Osteocyte (in vitro differentiated cells): ENCODE results near the gene DOK5. TPM values are rescaled to one million over a fixed set of nuclear protein-coding genes. Genes with fewer than 3 reads are reported as not detected.

ENCODE experiments used
- DNase-seq: peaks from one replicate; pipeline ENCODE4 v3.0.0; 2021; ENCODE audit warnings: mixed read lengths; ENCODE audit not compliant: unreplicated experiment; ENCODE audit errors: extremely low spot score
- H3K27ac Mint-ChIP-seq: one replicate; pipeline ENCODE4 v1.8.0; 2021; ENCODE audit warnings: mild to moderate bottlenecking, mixed read lengths; ENCODE audit not compliant: unreplicated experiment
- H3K27me3 Mint-ChIP-seq: one replicate; pipeline ENCODE4 v1.8.0; 2021; ENCODE audit warnings: mixed read lengths; ENCODE audit not compliant: unreplicated experiment
- H3K36me3 Mint-ChIP-seq: one replicate; pipeline ENCODE4 v1.8.0; 2021; ENCODE audit warnings: mixed read lengths; ENCODE audit not compliant: unreplicated experiment
- H3K4me1 Mint-ChIP-seq: one replicate; pipeline ENCODE4 v1.8.0; 2021; ENCODE audit warnings: mixed read lengths; ENCODE audit not compliant: unreplicated experiment
- H3K4me3 Mint-ChIP-seq: one replicate; pipeline ENCODE4 v1.8.0; 2021; ENCODE audit warnings: mild to moderate bottlenecking, moderate library complexity, mixed read lengths; ENCODE audit not compliant: unreplicated experiment
- H3K9me3 Mint-ChIP-seq: one replicate; pipeline ENCODE4 v1.8.0; 2021; ENCODE audit warnings: mixed read lengths; ENCODE audit not compliant: unreplicated experiment
- CTCF ChIP-seq: fragments of 200-600 bp; sonication (generic); IDR thresholded peaks from 2 replicates; pipeline ENCODE4 v1.5.0; 2021; ENCODE audit warnings: antibody characterized with exemption, mild to moderate bottlenecking, moderate library complexity
- total RNA-seq: library from RNA; stranded (reverse); gene quantifications from 2 replicates; pipeline ENCODE4 v1.2.1, GENCODE V29; 2021

DOK5 gene
- total RNA-seq, 1 donor from 2014 or later, result 7.4 TPM

DNA sequence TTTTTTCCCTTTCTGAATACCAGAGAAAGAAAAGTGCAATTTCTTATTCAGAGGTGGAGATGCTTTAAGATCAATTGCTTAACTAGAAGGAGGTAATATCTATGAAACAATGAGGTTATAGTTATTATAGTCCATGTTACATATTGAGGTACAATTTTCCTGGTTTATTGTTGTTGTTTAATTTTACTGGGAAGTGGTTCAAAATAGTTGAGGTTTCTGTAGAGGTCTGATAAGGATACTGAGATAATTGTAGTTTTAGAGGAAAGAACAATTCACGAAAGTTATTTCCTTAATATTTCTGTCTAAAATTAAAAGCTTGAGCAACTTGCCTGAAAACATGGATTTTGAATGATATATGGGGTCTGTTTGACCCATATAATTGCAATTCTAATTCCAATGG lies 51.4 kb downstream of the DOK5 start:
- H3K27ac Mint-ChIP-seq, result no peak overlapping the region
- H3K27me3 Mint-ChIP-seq, result no peaks in the 10 kb centered on the region
- H3K36me3 Mint-ChIP-seq, result peaks cover 3% of the 10 kb centered on the region
- DNase-seq, result no peak
- peaks cover 9% of the 10 kb centered on the region for H3K9me3 Mint-ChIP-seq
- H3K4me1 Mint-ChIP-seq, result peaks cover 7% of the 10 kb centered on the region
- no peak overlapping the region for H3K4me3 Mint-ChIP-seq
- no peak for TF ChIP-seq CTCF

GRCh38 chr20:54532573-54532972 lies 57.2 kb downstream of the DOK5 start:
- Mint-ChIP-seq H3K4me1 (peaks cover 20% of the 10 kb centered on the region), H3K36me3 (peaks cover 3% of the 10 kb centered on the region), H3K9me3 (peaks cover 9% of the 10 kb centered on the region), H3K27ac (no peak overlapping the region), H3K4me3 (no peak overlapping the region), H3K27me3 (no peaks in the 10 kb centered on the region)
- no peak for TF ChIP-seq CTCF
- no peak for DNase-seq

DNA sequence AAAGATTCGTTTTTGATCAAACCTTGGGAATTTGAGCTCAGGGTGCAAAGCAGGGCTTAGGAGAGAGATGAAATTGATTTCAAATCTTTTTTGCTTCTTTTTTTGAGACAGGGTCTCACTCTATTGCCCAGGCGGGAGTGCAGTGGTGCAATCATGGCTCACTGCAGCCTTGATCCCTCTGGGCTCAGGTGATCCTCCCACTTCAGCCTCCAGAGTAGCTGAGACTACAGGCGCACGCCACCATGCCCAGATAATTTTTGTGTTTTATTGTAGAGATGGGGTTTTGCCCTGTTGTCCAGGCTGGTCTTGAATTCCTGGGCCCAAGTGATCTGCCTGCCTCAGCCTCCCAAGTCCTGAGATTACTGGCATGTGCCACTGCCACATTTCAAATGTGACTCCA lies 58.7 kb downstream of the DOK5 start:
- no peak for DNase-seq
- H3K27ac Mint-ChIP-seq, result no peak overlapping the region
- peaks cover 20% of the 10 kb centered on the region for H3K4me1 Mint-ChIP-seq
- H3K9me3 Mint-ChIP-seq, result peaks cover 13% of the 10 kb centered on the region
- no peak for TF ChIP-seq CTCF
- no peak overlapping the region for H3K4me3 Mint-ChIP-seq
- H3K36me3 Mint-ChIP-seq, result peaks cover 3% of the 10 kb centered on the region
- no peaks in the 10 kb centered on the region for H3K27me3 Mint-ChIP-seq

GRCh38 chr20:54535033-54535432 lies 59.6 kb downstream of the DOK5 start:
- TF ChIP-seq CTCF, result no peak
- H3K4me1 Mint-ChIP-seq, result peaks cover 20% of the 10 kb centered on the region
- peaks cover 3% of the 10 kb centered on the region for H3K36me3 Mint-ChIP-seq
- peaks cover 17% of the 10 kb centered on the region for H3K9me3 Mint-ChIP-seq
- no peaks in the 10 kb centered on the region for H3K27me3 Mint-ChIP-seq
- DNase-seq, result no peak
- H3K4me3 Mint-ChIP-seq, result no peak overlapping the region
- H3K27ac Mint-ChIP-seq, result peak overlapping the region; percentile 51

DNA sequence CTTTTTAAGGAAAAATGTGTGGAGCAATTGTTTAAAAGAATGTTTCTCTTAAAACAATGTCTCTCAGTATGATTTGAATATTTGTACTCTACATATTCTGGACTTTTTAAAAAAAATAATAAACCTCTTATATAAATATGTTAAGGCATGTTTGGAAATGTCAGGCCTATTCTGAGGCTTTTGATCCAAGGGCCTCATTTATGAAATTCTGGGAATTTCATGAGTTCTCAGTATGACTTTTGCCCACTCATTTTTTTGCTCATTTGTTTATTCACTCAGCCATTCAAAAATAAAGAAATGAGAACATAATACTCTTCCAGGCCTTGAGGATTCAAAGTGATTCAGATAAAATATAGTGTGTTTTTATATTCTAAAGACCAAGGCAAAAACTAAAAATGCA lies 60.4 kb downstream of the DOK5 start:
- peaks cover 20% of the 10 kb centered on the region for H3K4me1 Mint-ChIP-seq
- H3K36me3 Mint-ChIP-seq, result no peaks in the 10 kb centered on the region
- DNase-seq, result no peak
- H3K27me3 Mint-ChIP-seq, result no peaks in the 10 kb centered on the region
- H3K27ac Mint-ChIP-seq, result peak overlapping the region; percentile 83
- no peak for TF ChIP-seq CTCF
- no peak overlapping the region for H3K4me3 Mint-ChIP-seq
- H3K9me3 Mint-ChIP-seq, result peaks cover 10% of the 10 kb centered on the region
